ENCODE results near the gene ST6GALNAC1.

The ST6GALNAC1 gene

GRCh38 chr17:76674600-76674999, 31.0 kb upstream of the ST6GALNAC1 start:
- TF ChIP-seq CTCF (IDR thresholded peaks at IDR 0.05) (no peak), ZFX (IDR thresholded peaks at IDR 0.05; ENCODE audit: borderline replicate concordance) (no peak)
- H3K27ac ChIP-seq = no peak overlapping the region

GRCh38 chr17:76673729-76674128, 30.2 kb upstream of the ST6GALNAC1 start:
- H3K27ac ChIP-seq = peak overlapping the region; percentile 89; the same call in 1 of the 2 replicates
- no peak for TF ChIP-seq ZFX (IDR thresholded peaks at IDR 0.05; ENCODE audit: borderline replicate concordance)
- no peak for TF ChIP-seq CTCF (IDR thresholded peaks at IDR 0.05)

- TF ChIP-seq ZFX (IDR thresholded peaks at IDR 0.05; ENCODE audit: borderline replicate concordance) (no peak), CTCF (IDR thresholded peaks at IDR 0.05) (no peak)
- peak overlapping the region; percentile 89 for H3K27ac ChIP-seq
Observed at GRCh38 chr17:76672892-76673291, 29.3 kb upstream of the ST6GALNAC1 start.

GRCh38 chr17:76672270-76672851, 28.8 kb upstream of the ST6GALNAC1 start:
- TF ChIP-seq ZFX (IDR thresholded peaks at IDR 0.05; ENCODE audit: borderline replicate concordance) = no peak
- TF ChIP-seq CTCF (IDR thresholded peaks at IDR 0.05) = no peak
- H3K27ac ChIP-seq = peak overlapping the region; percentile 89

GRCh38 chr17:76671912-76672262, 28.3 kb upstream of the ST6GALNAC1 start:
- no peak for TF ChIP-seq CTCF (IDR thresholded peaks at IDR 0.05)
- no peak for TF ChIP-seq ZFX (IDR thresholded peaks at IDR 0.05; ENCODE audit: borderline replicate concordance)
- peak overlapping the region; percentile 89 for H3K27ac ChIP-seq

- no peak for TF ChIP-seq ZFX (IDR thresholded peaks at IDR 0.05; ENCODE audit: borderline replicate concordance)
- TF ChIP-seq CTCF (IDR thresholded peaks at IDR 0.05) = no peak
- H3K27ac ChIP-seq = peak overlapping the region; percentile 89
Observed at GRCh38 chr17:76671123-76671911, 27.8 kb upstream of the ST6GALNAC1 start.

GRCh38 chr17:76670718-76671122, 27.2 kb upstream of the ST6GALNAC1 start:
- TF ChIP-seq CTCF (IDR thresholded peaks at IDR 0.05) (no peak; the same call in 1 of the 2 replicates), ZFX (IDR thresholded peaks at IDR 0.05; ENCODE audit: borderline replicate concordance) (no peak)
- peak overlapping the region; percentile 89 for H3K27ac ChIP-seq
